ENCODE data around the gene LRRC41. TPM values are rescaled to one million over a fixed set of nuclear protein-coding genes. Genes with fewer than 3 reads are reported as not detected.

Gene LRRC41
- total and polyA plus RNA-seq, 2 of the 13 experiments (the other 11 are each of a cell fraction or from before 2014, with no cell fraction given) = 48.1 to 53.6 TPM

- TF ChIP-seq, protein P1, sequence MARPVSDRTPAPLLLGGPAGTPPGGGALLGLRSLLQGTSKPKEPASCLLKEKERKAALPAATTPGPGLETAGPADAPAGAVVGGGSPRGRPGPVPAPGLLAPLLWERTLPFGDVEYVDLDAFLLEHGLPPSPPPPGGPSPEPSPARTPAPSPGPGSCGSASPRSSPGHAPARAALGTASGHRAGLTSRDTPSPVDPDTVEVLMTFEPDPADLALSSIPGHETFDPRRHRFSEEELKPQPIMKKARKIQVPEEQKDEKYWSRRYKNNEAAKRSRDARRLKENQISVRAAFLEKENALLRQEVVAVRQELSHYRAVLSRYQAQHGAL (CRISPR knock-in tag; IDR thresholded peaks at IDR 0.05; ENCODE audit: not compliant biosample characterization) = no peak
- no peak for TF ChIP-seq ZNF749 (CRISPR knock-in tag; IDR thresholded peaks at IDR 0.05; ENCODE audit: borderline replicate concordance)
- TF ChIP-seq, protein P2, sequence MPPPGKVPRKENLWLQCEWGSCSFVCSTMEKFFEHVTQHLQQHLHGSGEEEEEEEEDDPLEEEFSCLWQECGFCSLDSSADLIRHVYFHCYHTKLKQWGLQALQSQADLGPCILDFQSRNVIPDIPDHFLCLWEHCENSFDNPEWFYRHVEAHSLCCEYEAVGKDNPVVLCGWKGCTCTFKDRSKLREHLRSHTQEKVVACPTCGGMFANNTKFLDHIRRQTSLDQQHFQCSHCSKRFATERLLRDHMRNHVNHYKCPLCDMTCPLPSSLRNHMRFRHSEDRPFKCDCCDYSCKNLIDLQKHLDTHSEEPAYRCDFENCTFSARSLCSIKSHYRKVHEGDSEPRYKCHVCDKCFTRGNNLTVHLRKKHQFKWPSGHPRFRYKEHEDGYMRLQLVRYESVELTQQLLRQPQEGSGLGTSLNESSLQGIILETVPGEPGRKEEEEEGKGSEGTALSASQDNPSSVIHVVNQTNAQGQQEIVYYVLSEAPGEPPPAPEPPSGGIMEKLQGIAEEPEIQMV (CRISPR knock-in tag; IDR thresholded peaks at IDR 0.05; ENCODE audit: low read depth) = no peak
- TF ChIP-seq SATB2 (CRISPR knock-in tag; IDR thresholded peaks at IDR 0.05) = no peak
- TF ChIP-seq SOX6 (IDR thresholded peaks at IDR 0.05) = no peak
- TF ChIP-seq SOX6 (CRISPR knock-in tag; IDR thresholded peaks at IDR 0.05) = no peak
- no peak for TF ChIP-seq KMT2B (CRISPR knock-in tag; IDR thresholded peaks at IDR 0.05)
- no peak for TF ChIP-seq ZBTB1 (CRISPR knock-in tag; IDR thresholded peaks at IDR 0.05; ENCODE audit: borderline replicate concordance)
- TF ChIP-seq YY1 (IDR thresholded peaks at IDR 0.05; ENCODE audit: insufficient read depth, insufficient replicate concordance, low read depth, low read length) = peak; percentile 99
- TF ChIP-seq ARNT2 (CRISPR knock-in tag; IDR thresholded peaks at IDR 0.05; ENCODE audit: low read depth) = peak; percentile 21; the same call in 1 of the 2 replicates
- no peak for TF ChIP-seq ZNF441 (CRISPR knock-in tag; IDR thresholded peaks at IDR 0.05; ENCODE audit: borderline replicate concordance)
- TF ChIP-seq BRD4 (CRISPR knock-in tag; IDR thresholded peaks at IDR 0.05) = no peak
- TF ChIP-seq ZNF350 (CRISPR knock-in tag; IDR thresholded peaks at IDR 0.05; ENCODE audit: borderline replicate concordance, low read depth) = peak; percentile 47; the same call in 1 of the 2 replicates
- TF ChIP-seq, protein P3, sequence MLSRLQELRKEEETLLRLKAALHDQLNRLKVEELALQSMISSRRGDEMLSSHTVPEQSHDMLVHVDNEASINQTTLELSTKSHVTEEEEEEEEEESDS (CRISPR knock-in tag; IDR thresholded peaks at IDR 0.05; ENCODE audit: borderline replicate concordance) = no peak
- no peak for TF ChIP-seq TAF15 (IDR thresholded peaks at IDR 0.05; ENCODE audit: low read depth, low read length, poor library complexity, severe bottlenecking)
- TF ChIP-seq PHF20 (CRISPR knock-in tag; IDR thresholded peaks at IDR 0.05) = no peak; the same call in 1 of the 2 replicates
- TF ChIP-seq GLI4 (CRISPR knock-in tag; IDR thresholded peaks at IDR 0.05; ENCODE audit: borderline replicate concordance) = no peak
- TF ChIP-seq, protein P4, sequence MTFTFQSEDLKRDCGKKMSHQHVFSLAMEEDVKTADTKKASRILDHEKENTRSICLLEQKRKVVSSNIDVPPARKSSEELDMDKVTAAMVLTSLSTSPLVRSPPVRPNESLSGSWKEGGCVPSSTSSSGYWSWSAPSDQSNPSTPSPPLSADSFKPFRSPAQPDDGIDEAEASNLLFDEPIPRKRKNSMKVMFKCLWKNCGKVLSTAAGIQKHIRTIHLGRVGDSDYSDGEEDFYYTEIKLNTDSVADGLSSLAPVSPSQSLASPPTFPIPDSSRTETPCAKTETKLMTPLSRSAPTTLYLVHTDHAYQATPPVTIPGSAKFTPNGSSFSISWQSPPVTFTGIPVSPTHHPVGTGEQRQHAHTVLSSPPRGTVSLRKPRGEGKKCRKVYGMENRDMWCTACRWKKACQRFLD (CRISPR knock-in tag; IDR thresholded peaks at IDR 0.05; ENCODE audit: borderline replicate concordance) = no peak
- 0 out of 2 replicates have a peak, but pooled peaks have one; percentile 39 for TF ChIP-seq ZNF580 (CRISPR knock-in tag; IDR thresholded peaks at IDR 0.05; ENCODE audit: borderline replicate concordance, low read depth)
- TF ChIP-seq FOXO1 (CRISPR knock-in tag; IDR thresholded peaks at IDR 0.05) = peak; percentile 16; the same call in 1 of the 2 replicates
- no peak for TF ChIP-seq ZNF788 (CRISPR knock-in tag; IDR thresholded peaks at IDR 0.05; ENCODE audit: borderline replicate concordance)
- TF ChIP-seq ZNF605 (CRISPR knock-in tag; IDR thresholded peaks at IDR 0.05) = no peak
These were observed at the start of gene LRRC41, which contains the start of gene UQCRH (continued) for GRCh38 chr1:46303038-46303871.
